GM18511 (cell line): ENCODE measurements around the gene OAT.

Source experiments
- ATAC-seq: cut with Tn5 transposase; IDR thresholded peaks from one replicate; pipeline ENCODE4 v1.9.1; 2021; ENCODE audit warnings: mild to moderate bottlenecking, moderate library complexity; ENCODE audit not compliant: unreplicated experiment

OAT gene

DNA sequence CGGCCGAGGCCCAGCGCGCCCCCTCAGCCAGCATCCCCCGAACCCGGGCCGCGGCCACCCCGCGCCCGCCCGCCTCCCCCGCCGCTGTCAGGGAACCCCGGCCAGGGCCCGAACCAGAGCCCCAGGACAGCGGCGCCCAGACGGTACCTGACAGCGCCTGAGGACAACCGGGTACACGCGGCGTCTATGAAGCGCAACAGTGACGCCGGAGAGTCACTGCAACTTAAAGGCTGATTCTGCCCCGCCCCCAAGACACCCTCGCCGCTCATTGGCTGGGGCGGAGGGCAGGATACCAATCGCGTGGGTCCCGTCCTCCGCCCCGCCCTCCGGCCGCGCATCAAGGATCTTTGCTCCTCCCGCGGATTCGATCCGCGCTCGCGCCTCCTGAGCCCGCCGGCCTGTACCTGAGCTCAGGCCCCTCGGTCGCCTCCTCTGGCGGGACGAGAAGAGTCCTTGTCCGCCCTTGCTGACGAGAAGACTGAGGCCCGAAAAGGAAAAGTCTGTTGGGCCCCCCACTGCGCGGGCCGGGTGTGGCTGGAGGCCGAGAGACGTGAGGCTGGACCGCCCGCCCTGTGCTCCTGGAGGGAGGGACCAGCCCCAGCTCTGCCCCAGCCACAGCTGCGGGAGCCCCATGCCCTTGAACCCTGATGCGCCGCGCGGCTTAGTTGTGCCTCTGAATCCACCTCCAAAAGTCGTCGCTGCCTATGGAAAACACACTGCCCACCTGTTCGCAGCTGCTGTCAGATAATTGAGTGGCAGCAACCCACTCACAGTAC lies at the start of gene OAT:
Gene OAT, minus strand, starts transcription at position 198 of the 776 bp plus-strand sequence. CDS start 6,752 bp downstream, outside the sequence.
- ATAC-seq: peak; percentile 96

GRCh38 chr10:124467165-124467564 lies 48.4 kb upstream of the OAT start:
- no peak for ATAC-seq

DNA sequence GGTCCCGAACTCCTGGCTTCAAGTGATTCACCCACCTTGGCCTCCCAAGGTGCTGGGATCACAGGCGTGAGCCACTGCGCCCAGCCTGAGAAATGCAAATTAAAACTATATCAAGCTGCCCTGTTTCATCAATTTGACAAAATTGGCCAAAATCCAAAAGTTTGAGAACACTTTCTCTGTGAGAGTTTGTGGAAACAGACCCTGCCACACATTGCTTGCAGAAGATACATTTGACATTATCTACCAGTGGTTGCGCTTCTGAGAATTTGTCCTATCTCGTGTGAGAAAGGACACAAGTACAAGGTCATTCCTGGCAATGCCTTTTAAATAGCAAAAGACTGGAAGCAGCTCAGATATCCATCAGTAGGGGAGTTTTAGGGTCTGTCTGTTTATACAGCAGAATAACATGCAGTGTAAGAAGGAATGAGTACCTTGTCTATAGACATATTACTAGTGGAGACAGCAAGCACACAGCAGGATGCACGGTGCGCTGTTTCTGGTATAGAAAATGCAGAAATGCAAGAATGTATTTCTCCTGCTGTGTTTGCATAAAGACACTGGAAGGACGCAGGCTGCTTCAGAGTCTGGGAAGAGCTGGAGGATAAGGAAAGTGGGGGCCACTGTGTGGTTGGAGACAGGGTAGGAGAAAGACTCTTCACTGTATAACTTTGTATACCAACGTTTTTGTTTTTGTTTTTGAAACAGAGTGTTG lies 47.2 kb upstream of the OAT start:
- no peak for ATAC-seq

DNA sequence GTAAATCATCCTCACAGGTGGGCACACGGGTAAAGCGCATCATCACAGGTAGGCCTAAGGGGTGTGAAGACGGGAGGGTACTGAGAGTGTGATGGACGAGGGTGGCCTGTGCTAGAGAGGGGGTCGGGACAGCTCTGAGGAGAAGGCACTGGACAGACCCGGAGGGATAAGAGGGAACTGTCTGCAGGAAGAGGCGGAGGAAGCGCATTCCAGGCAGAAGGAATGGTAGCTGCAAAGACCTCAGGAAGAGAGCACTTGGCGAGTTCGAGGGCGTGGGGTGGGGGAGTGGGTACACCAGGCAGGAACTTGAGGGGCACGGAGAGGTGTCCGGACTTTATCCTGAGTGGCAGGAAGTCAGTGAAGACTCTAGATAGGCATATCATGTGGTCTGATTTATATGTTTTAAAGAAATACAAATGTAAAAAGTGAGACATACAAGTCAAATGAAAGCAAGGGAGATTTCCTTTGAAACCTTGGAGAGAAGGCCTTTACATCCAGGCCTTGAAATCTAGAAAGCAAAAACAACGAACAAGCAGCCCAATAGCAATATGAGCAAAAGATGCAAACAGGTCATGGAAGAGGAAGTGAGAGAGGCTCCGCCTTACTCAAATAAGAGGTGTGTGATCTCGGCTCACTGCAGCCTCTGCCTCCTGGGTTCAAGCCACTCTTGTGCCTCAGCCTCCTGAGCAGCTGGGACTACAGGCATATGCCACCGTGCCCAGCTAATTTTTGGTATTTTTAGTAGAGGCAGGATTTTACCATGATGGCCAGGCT lies 46.5 kb upstream of the OAT start:
- ATAC-seq: peak; percentile 46

GRCh38 chr10:124464028-124464965 lies 45.6 kb upstream of the OAT start:
- no peak for ATAC-seq

DNA sequence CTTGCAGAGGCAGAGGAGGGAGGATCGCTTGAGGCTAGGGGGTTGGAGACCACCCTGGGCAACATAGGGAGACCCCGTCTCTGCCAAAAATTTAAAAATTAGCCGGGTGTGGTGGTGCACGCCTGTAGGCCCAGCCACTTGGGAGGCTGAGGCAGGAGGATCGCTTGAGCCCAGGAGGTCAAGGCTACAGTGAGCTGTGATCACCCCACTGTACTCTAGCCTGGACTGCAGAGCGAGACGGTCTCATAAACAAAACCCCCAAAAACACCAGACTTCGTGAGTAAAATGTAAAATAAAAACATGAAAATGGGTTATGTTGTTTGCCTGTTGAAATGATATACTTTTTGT lies 43.6 kb upstream of the OAT start:
- no peak for ATAC-seq

DNA sequence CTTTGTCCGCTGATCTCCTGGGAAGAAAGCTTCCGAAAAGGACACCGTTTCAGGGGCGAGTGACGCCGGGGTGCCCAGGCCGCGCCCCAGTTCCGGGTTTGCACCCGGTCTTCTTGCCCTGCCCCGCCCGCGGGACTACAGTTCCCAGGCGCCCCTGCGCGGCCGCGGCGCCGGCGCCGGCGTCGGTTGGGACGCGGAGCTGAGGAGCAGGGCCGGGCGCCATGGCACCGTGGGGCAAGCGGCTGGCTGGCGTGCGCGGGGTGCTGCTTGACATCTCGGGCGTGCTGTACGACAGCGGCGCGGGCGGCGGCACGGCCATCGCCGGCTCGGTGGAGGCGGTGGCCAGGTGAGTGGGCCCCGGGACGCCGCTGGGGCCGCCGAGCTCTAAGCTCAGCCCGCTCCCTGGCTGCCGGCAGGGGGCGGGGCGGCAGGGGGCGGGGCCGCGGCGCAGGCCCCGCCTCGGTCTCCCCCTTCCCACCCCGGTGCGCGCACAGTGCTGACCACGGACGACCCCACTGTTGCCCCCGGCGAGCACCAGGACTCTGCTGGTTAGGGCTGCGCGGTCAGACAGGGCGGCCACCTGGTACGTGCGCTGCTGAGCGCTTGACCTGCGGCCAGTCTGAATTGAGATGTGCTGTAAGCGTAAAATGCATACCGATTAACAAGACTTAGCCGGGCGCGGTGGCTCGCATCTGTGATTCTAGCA lies 43.1 kb upstream of the OAT start, which contains the start of gene LHPP:
Gene LHPP, plus strand, starts transcription at position 182 of the 706 bp plus-strand sequence. Its CDS starts 40 bp downstream, at position 222.
- peak; percentile 93 for ATAC-seq

DNA sequence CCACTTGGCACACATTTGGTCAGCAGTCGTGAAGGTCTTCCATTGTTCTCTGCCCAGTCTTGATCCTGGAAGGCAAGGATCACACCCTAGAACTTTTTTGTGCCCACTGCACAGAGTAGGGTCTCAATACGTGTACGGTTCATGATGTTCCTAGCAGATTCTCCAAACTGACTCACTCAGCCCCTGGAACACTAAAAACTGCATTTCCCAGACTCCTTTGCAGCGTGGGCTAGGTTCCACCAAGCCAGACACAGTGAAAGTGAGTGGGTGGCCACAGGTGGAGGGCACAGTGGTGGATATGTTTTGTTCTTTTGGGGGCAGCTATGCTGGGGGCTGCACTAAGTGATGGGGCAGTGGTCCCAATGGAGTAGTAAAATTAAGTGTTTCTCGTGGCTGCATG lies 41.4 kb upstream of the OAT start:
- ATAC-seq: no peak

- no peak for ATAC-seq
Measured at GRCh38 chr10:124459395-124459794, 40.7 kb upstream of the OAT start.

DNA sequence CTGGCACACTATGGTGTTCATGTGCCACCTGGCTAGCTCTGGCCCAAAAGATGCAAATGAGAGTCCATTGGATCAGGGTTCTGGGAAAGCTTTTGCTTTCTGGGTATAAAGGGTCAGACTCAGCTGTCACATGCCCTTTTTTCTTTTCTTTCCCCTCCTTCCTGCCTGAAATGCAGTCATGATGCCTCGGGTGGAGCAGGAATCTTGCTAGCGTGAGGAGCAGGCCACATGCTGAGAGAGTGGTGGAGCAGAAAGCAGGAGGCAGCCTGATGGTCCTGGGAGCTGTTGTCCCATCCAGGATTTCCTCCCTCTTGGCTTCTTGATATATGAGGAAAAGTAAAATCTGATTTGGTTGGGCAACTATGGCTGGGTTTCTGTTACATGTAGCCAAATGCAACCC lies 40.2 kb upstream of the OAT start:
- no peak for ATAC-seq

DNA sequence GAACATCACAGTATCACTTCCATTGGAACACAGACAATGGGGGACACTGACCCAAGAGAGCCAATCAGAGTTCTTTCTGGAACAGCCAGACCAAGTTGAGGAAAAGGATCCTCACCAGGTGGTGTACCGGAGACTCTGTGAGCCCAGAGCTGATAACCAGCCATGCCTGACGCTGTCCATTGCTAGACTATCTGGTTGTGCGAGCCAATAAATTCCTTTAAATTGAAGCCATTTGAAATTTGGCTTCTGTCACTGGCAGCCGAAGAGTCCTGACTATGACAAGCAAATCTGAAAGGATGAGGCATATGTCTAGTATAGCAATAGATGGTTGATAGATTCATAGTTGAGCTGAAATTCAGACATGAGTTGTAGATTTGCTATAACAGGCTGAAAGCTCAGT lies 39.8 kb upstream of the OAT start:
- no peak for ATAC-seq

- no peak for ATAC-seq
Measured at GRCh38 chr10:124455441-124455840, 36.7 kb upstream of the OAT start.

GRCh38 chr10:124453960-124454610 lies 35.4 kb upstream of the OAT start:
- ATAC-seq: no peak

GRCh38 chr10:124451276-124451675 lies 32.6 kb upstream of the OAT start:
- no peak for ATAC-seq

GRCh38 chr10:124450783-124451057 lies 32.0 kb upstream of the OAT start:
- no peak for ATAC-seq

DNA sequence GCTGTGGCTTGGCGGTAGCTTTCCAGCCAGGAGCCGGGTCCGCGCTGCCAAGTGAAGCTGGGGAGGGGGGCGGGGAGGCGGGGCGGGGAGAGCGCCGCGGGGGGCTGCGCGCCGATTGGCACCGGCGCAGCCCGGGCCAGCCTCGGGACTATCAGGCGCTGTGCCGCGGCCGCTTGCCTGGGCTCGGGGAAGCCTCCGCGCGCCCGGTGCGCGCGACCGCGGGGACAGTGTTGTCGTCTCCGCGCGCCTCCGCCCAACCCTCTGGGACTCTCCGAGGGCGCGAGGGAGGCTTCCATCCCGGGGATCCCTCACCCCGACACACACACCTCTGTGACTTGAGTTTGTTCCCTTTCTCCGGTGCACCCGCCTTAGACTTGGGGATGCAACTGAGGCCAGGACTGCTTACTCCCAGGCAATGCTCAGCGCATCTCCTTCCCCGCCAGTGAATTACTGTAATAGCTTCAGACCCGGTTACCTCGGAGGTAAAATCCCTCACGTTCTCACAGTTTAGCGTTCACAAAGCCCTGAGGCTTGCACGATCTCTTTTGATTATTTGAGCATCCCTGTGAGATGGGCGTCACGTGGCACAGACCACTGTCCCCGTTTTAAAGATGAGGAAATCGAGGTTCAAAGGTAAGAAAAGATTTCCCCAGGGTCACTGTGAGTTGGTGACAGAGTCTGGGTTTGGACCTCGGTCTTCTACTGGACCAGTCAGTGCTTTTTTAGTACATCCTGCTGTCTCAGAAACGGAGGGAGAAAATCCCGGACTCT lies 31.5 kb upstream of the OAT start, which contains the start of gene NKX1-2:
Gene NKX1-2, minus strand, starts transcription at position 24 of the 771 bp plus-strand sequence. CDS start 92 bp downstream, outside the sequence.
- no peak for ATAC-seq

DNA sequence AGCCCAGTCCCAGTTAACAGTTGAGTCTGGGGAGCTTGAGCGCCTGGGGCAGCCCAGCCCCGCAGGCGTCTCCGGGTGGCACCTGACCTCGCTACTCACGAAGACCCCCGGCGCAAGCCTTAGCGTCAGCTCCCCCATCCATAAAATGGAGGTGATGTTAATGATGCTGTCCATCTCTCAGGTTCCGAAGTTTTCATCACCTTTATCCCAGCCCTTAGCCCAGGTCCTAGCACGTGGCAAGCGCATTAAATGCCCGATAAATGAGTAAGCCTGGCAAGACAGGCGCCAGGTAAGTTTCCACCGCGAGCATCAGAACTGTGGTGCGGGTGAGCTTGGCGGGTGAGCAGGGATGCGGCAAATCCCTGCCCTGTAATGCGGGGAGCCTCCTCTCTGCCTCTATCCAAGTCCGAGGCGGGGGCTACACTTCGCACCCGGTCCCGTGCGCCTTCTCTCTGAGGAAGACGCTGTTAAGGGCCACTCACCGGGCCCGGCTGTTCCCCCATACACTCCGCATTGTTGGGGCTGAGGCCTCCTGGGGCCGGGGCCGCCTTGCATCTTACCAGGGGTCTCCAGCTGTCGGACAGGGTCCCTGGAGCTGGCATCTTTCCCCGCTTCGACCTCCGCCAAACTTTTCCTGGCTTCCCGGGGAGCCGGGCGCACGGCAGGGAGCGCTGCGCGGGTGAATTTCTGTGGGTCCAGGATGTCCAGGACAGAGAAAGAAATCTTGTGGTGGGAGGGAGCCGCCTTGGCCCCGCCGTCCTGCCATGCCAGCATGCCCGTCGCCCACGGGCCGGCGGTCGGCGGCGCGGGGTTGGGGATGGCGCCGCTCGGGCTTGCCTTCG lies 30.7 kb upstream of the OAT start:
- ATAC-seq: no peak

- ATAC-seq: no peak
Measured at GRCh38 chr10:124448696-124449169, 30.0 kb upstream of the OAT start.
